WTC11 (cell line): Measurements from ENCODE around the gene LHX2. TPM values are rescaled to one million over a fixed set of nuclear protein-coding genes. Genes with fewer than 3 reads are reported as not detected.
A peak's percentile ranks its signal among the peaks of the same experiment; 100 is the strongest.

Experiments
- ATAC-seq: fragments of 200-7000 bp; cut with Tn5 transposase; 2 replicates; pipeline ENCODE4 v1.10.0; 2021; ENCODE audit warnings: mild to moderate bottlenecking, moderate library complexity
- CTCF ChIA-PET: fragments of 300-600 bp; sonication (Branson Sonifier 250); formaldehyde crosslinking; loops from one replicate; lab custom pipeline; 2021; ENCODE audit warnings: antibody characterized with exemption; lab: Charles Lee
- POLR2A ChIA-PET: fragments of 350-600 bp; sonication (Branson Sonifier 250); formaldehyde crosslinking; loops from one replicate; lab custom pipeline; 2021; ENCODE audit warnings: antibody characterized with exemption; lab: Charles Lee
- DNase-seq: peaks from one replicate; pipeline ENCODE4 v3.0.0; 2021; ENCODE audit warnings: low spot score
- H3K27ac Mint-ChIP-seq: 2 replicates; pipeline ENCODE4 v1.8.0; 2021; ENCODE audit warnings: mixed read lengths
- H3K27me3 Mint-ChIP-seq: 2 replicates; pipeline ENCODE4 v1.8.0; 2021; ENCODE audit warnings: low read depth, mild to moderate bottlenecking, moderate library complexity, mixed read lengths
- H3K36me3 Mint-ChIP-seq: 2 replicates; pipeline ENCODE4 v1.8.0; 2021; ENCODE audit warnings: mixed read lengths
- H3K4me1 Mint-ChIP-seq: 2 replicates; pipeline ENCODE4 v1.8.0; 2022; ENCODE audit warnings: mixed read lengths
- H3K4me3 Mint-ChIP-seq: 2 replicates; pipeline ENCODE4 v1.8.0; 2021; ENCODE audit warnings: mild to moderate bottlenecking, moderate library complexity, mixed read lengths
- H3K9me3 Mint-ChIP-seq: 2 replicates; pipeline ENCODE4 v1.8.0; 2021; ENCODE audit warnings: mixed read lengths
- ATF1 ChIP-seq: sonication (generic); formaldehyde crosslinking; IDR thresholded peaks from 2 replicates; pipeline ENCODE4 v1.8.1; 2023; ENCODE audit warnings: mild to moderate bottlenecking, moderate library complexity, missing genetic modification reagents
- CREB1 ChIP-seq: sonication (generic); formaldehyde crosslinking; IDR thresholded peaks from 2 replicates; pipeline ENCODE4 v1.8.0; 2023; ENCODE audit warnings: mild to moderate bottlenecking, missing genetic modification reagents
- ETV6 ChIP-seq: sonication (generic); formaldehyde crosslinking; IDR thresholded peaks from 2 replicates; pipeline ENCODE4 v1.8.1; 2022; ENCODE audit warnings: mild to moderate bottlenecking, missing genetic modification reagents
- GABPB1 ChIP-seq: sonication (generic); formaldehyde crosslinking; IDR thresholded peaks from 2 replicates; pipeline ENCODE4 v1.8.1; 2023; ENCODE audit warnings: mild to moderate bottlenecking, missing genetic modification reagents
- JUN ChIP-seq: sonication (generic); formaldehyde crosslinking; IDR thresholded peaks from 2 replicates; pipeline ENCODE4 v1.8.0; 2023; ENCODE audit warnings: mild to moderate bottlenecking, missing genetic modification reagents
- KAT7 ChIP-seq: sonication (generic); formaldehyde crosslinking; IDR thresholded peaks from 2 replicates; pipeline ENCODE4 v1.8.1; 2023; ENCODE audit warnings: missing genetic modification reagents, mild to moderate bottlenecking, borderline replicate concordance
- MLX ChIP-seq: sonication (generic); formaldehyde crosslinking; IDR thresholded peaks from 2 replicates; pipeline ENCODE4 v1.8.1; 2023; ENCODE audit warnings: mild to moderate bottlenecking, missing genetic modification reagents, moderate library complexity
- OVOL2 ChIP-seq: fragments of 250-450 bp; sonication (Bioruptor Pico); IDR thresholded peaks from 2 replicates; pipeline ENCODE4 v1.9.0; 2021; ENCODE audit warnings: mild to moderate bottlenecking, borderline replicate concordance
- RORB ChIP-seq: fragments of 250-450 bp; sonication (Bioruptor Pico); IDR thresholded peaks from 2 replicates; pipeline ENCODE4 v1.9.0; 2021; ENCODE audit warnings: mild to moderate bottlenecking
- TEAD4 ChIP-seq: sonication (generic); formaldehyde crosslinking; IDR thresholded peaks from 2 replicates; pipeline ENCODE4 v1.8.0; 2022; ENCODE audit warnings: mild to moderate bottlenecking, missing genetic modification reagents
- ZNF138 ChIP-seq: sonication (generic); formaldehyde crosslinking; conservative IDR thresholded peaks from 2 replicates; pipeline ENCODE4 v1.8.1; 2022; ENCODE audit warnings: mild to moderate bottlenecking, moderate library complexity, missing genetic modification reagents
- ZNF317 ChIP-seq: sonication (generic); formaldehyde crosslinking; IDR thresholded peaks from 2 replicates; pipeline ENCODE4 v1.8.1; 2023; ENCODE audit warnings: low read depth, mild to moderate bottlenecking, moderate library complexity, missing genetic modification reagents, borderline replicate concordance
- ZNF416 ChIP-seq: fragments of 250-450 bp; sonication (Bioruptor Pico); IDR thresholded peaks from 2 replicates; pipeline ENCODE4 v1.9.0; 2021; ENCODE audit warnings: mild to moderate bottlenecking, inconsistent platforms
- total RNA-seq: library from RNA; stranded (reverse); gene quantifications from 3 replicates; pipeline ENCODE4 v1.2.3, GENCODE V29; 2021
- TF ChIP-seq, protein P1 (sequence below): sonication (generic); formaldehyde crosslinking; IDR thresholded peaks from 2 replicates; pipeline ENCODE4 v1.8.0; 2023; ENCODE audit warnings: mild to moderate bottlenecking, missing genetic modification reagents
- TF ChIP-seq, protein P2 (sequence below): fragments of 250-450 bp; sonication (Bioruptor Pico); IDR thresholded peaks from 2 replicates; pipeline ENCODE4 v1.9.0; 2021; ENCODE audit warnings: mild to moderate bottlenecking
- TF ChIP-seq, protein P3 (sequence below): sonication (generic); formaldehyde crosslinking; IDR thresholded peaks from 2 replicates; pipeline ENCODE4 v1.8.1; 2023; ENCODE audit warnings: mild to moderate bottlenecking, moderate library complexity, missing genetic modification reagents
- TF ChIP-seq, protein P4 (sequence below): fragments of 250-450 bp; sonication (Bioruptor Pico); IDR thresholded peaks from 2 replicates; pipeline ENCODE4 v1.9.0; 2021; ENCODE audit warnings: mild to moderate bottlenecking
- TF ChIP-seq, protein P5 (sequence below): sonication (generic); formaldehyde crosslinking; IDR thresholded peaks from 2 replicates; pipeline ENCODE4 v1.8.0; 2023; ENCODE audit warnings: missing genetic modification reagents

Gene LHX2
- total RNA-seq, 1 experiment from 2014 or later: 0.42 TPM

DNA sequence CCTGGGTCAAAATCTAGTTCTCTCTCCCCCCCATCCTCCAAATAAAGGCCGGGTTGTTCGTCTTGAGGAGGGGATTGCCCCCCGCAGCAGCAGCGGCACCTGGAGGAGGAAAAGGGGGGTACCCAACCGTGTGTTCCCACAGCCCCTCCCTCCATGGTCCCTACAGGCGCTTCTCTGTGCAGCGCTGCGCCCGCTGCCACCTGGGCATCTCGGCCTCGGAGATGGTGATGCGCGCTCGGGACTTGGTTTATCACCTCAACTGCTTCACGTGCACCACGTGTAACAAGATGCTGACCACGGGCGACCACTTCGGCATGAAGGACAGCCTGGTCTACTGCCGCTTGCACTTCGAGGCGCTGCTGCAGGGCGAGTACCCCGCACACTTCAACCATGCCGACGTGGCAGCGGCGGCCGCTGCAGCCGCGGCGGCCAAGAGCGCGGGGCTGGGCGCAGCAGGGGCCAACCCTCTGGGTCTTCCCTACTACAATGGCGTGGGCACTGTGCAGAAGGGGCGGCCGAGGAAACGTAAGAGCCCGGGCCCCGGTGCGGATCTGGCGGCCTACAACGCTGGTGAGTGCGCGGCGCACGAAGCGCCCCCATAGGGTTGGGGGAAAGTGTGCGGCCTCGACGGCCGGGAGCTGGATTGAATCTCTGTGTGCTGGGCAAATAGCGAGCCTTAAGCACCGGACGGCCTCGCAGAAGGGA lies 3.5 kb downstream of the LHX2 start:
- H3K4me1 Mint-ChIP-seq: peaks cover 49% of the 10 kb centered on the region
- POLR2A ChIA-PET: no interaction called here
- ATAC-seq: peak; percentile 1
- H3K9me3 Mint-ChIP-seq: no peaks in the 10 kb centered on the region
- TF ChIP-seq ETV6 (CRISPR knock-in tag) (0 out of 2 replicates have a peak, but pooled peaks have one; percentile 49), ZNF138 (CRISPR knock-in tag) (no peak)
- TF ChIP-seq, all 79 proteins: peak for 1
- Mint-ChIP-seq H3K27ac (no peak overlapping the region), H3K27me3 (peaks cover 93% of the 10 kb centered on the region), H3K4me3 (peak overlapping the region; percentile 57), H3K36me3 (no peaks in the 10 kb centered on the region)
- CTCF ChIA-PET: interaction anchor here (0.7 to 1.4 kb wide), 3 partner anchors 10 to 25 kb away, joined by 3 to 7 read pairs (median 4); no protein-coding TSS in a partner anchor
- peak; percentile 60 for DNase-seq

GRCh38 chr9:124015661-124016131 lies 4.1 kb downstream of the LHX2 start:
- ATAC-seq (no peak), DNase-seq (peak; percentile 58)
- POLR2A ChIA-PET: no interaction called here
- TF ChIP-seq ZNF416 (CRISPR knock-in tag) (no peak), GABPB1 (no peak), MLX (CRISPR knock-in tag) (no peak), OVOL2 (CRISPR knock-in tag) (no peak), ATF1 (CRISPR knock-in tag) (no peak), TEAD4 (no peak), ZNF317 (CRISPR knock-in tag) (no peak), CREB1 (no peak), RORB (CRISPR knock-in tag) (no peak), KAT7 (no peak), JUN (CRISPR knock-in tag) (no peak)
- TF ChIP-seq, protein P1, sequence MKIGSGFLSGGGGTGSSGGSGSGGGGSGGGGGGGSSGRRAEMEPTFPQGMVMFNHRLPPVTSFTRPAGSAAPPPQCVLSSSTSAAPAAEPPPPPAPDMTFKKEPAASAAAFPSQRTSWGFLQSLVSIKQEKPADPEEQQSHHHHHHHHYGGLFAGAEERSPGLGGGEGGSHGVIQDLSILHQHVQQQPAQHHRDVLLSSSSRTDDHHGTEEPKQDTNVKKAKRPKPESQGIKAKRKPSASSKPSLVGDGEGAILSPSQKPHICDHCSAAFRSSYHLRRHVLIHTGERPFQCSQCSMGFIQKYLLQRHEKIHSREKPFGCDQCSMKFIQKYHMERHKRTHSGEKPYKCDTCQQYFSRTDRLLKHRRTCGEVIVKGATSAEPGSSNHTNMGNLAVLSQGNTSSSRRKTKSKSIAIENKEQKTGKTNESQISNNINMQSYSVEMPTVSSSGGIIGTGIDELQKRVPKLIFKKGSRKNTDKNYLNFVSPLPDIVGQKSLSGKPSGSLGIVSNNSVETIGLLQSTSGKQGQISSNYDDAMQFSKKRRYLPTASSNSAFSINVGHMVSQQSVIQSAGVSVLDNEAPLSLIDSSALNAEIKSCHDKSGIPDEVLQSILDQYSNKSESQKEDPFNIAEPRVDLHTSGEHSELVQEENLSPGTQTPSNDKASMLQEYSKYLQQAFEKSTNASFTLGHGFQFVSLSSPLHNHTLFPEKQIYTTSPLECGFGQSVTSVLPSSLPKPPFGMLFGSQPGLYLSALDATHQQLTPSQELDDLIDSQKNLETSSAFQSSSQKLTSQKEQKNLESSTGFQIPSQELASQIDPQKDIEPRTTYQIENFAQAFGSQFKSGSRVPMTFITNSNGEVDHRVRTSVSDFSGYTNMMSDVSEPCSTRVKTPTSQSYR: no peak
- TF ChIP-seq, protein P2, sequence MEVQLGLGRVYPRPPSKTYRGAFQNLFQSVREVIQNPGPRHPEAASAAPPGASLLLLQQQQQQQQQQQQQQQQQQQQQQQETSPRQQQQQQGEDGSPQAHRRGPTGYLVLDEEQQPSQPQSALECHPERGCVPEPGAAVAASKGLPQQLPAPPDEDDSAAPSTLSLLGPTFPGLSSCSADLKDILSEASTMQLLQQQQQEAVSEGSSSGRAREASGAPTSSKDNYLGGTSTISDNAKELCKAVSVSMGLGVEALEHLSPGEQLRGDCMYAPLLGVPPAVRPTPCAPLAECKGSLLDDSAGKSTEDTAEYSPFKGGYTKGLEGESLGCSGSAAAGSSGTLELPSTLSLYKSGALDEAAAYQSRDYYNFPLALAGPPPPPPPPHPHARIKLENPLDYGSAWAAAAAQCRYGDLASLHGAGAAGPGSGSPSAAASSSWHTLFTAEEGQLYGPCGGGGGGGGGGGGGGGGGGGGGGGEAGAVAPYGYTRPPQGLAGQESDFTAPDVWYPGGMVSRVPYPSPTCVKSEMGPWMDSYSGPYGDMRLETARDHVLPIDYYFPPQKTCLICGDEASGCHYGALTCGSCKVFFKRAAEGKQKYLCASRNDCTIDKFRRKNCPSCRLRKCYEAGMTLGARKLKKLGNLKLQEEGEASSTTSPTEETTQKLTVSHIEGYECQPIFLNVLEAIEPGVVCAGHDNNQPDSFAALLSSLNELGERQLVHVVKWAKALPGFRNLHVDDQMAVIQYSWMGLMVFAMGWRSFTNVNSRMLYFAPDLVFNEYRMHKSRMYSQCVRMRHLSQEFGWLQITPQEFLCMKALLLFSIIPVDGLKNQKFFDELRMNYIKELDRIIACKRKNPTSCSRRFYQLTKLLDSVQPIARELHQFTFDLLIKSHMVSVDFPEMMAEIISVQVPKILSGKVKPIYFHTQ: no peak
- TF ChIP-seq, protein P3, sequence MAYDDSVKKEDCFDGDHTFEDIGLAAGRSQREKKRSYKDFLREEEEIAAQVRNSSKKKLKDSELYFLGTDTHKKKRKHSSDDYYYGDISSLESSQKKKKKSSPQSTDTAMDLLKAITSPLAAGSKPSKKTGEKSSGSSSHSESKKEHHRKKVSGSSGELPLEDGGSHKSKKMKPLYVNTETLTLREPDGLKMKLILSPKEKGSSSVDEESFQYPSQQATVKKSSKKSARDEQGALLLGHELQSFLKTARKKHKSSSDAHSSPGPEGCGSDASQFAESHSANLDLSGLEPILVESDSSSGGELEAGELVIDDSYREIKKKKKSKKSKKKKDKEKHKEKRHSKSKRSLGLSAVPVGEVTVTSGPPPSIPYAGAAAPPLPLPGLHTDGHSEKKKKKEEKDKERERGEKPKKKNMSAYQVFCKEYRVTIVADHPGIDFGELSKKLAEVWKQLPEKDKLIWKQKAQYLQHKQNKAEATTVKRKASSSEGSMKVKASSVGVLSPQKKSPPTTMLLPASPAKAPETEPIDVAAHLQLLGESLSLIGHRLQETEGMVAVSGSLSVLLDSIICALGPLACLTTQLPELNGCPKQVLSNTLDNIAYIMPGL (CRISPR knock-in tag): no peak
- TF ChIP-seq, protein P4, sequence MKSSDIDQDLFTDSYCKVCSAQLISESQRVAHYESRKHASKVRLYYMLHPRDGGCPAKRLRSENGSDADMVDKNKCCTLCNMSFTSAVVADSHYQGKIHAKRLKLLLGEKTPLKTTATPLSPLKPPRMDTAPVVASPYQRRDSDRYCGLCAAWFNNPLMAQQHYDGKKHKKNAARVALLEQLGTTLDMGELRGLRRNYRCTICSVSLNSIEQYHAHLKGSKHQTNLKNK: no peak
- TF ChIP-seq, protein P5, sequence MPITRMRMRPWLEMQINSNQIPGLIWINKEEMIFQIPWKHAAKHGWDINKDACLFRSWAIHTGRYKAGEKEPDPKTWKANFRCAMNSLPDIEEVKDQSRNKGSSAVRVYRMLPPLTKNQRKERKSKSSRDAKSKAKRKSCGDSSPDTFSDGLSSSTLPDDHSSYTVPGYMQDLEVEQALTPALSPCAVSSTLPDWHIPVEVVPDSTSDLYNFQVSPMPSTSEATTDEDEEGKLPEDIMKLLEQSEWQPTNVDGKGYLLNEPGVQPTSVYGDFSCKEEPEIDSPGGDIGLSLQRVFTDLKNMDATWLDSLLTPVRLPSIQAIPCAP (CRISPR knock-in tag): no peak
- Mint-ChIP-seq H3K4me3 (peak overlapping the region; percentile 57), H3K9me3 (no peaks in the 10 kb centered on the region), H3K27me3 (peaks cover 93% of the 10 kb centered on the region), H3K4me1 (peaks cover 49% of the 10 kb centered on the region), H3K27ac (no peak overlapping the region), H3K36me3 (no peaks in the 10 kb centered on the region)
- CTCF ChIA-PET: interaction anchor here (0.7 to 1.4 kb wide), 2 partner anchors 11 to 25 kb away, joined by 4 to 7 read pairs; no protein-coding TSS in a partner anchor
